AG09309 (cell line): ENCODE results near the gene OR8B2.

Experiments
- DNase-seq: peaks from one replicate; pipeline ENCODE4 v3.0.0-alpha.2; 2010; ENCODE audit warnings: low read depth
- H3K4me3 ChIP-seq: 2 replicates; pipeline ENCODE4 v1.5.1; 2011; ENCODE audit warnings: mild to moderate bottlenecking, low read depth, low read length, moderate library complexity; ENCODE audit not compliant: control insufficient read depth
- CTCF ChIP-seq: IDR thresholded peaks from 2 replicates; pipeline ENCODE4 v1.5.1; 2011; ENCODE audit warnings: mild to moderate bottlenecking, low read depth, low read length, inconsistent platforms; ENCODE audit not compliant: insufficient read depth, control insufficient read depth; ENCODE audit errors: missing control alignments

OR8B2 gene

GRCh38 chr11:124376280-124376679 lies 8.0 kb downstream of the OR8B2 start:
- H3K4me3 ChIP-seq = no peak overlapping the region
- DNase-seq = no peak
- TF ChIP-seq CTCF = no peak

- DNase-seq = no peak
- TF ChIP-seq CTCF = no peak
- H3K4me3 ChIP-seq = no peak overlapping the region
These were observed 24.7 kb downstream of the OR8B2 start for GRCh38 chr11:124359566-124359965.

- no peak overlapping the region for H3K4me3 ChIP-seq
- DNase-seq = no peak
- TF ChIP-seq CTCF = no peak
These were observed 37.9 kb downstream of the OR8B2 start for GRCh38 chr11:124346311-124346955.

GRCh38 chr11:124344346-124344745 lies 40.0 kb downstream of the OR8B2 start:
- TF ChIP-seq CTCF = no peak
- H3K4me3 ChIP-seq = no peak overlapping the region
- DNase-seq = no peak

GRCh38 chr11:124340142-124340447 lies 44.2 kb downstream of the OR8B2 start:
- no peak for TF ChIP-seq CTCF
- DNase-seq = no peak
- H3K4me3 ChIP-seq = no peak overlapping the region

- H3K4me3 ChIP-seq = no peak overlapping the region
- no peak for DNase-seq
- TF ChIP-seq CTCF = no peak
These were observed 44.7 kb downstream of the OR8B2 start for GRCh38 chr11:124339396-124340141.
